BLaER1 treated with 17β-estradiol and CSF1 and Interleukin-3, amounts not matched to agents 10 nM and 100 nM (cell line): ENCODE results near the gene UAP1.
"Not testable (repeated sequence)": the region's sequence is repeated elsewhere in the genome, so short reads cannot be mapped to it uniquely, and the experiment has no call there.

Source experiments
- H3K27ac ChIP-seq, 11 experiments: shearing (Covaris generic); formaldehyde crosslinking; 2 replicates each; pipeline ENCODE4 v1.8.1; 2022
- H3K27me3 ChIP-seq, 11 experiments: shearing (Covaris generic); formaldehyde crosslinking; 2 replicates each; pipeline ENCODE4 v1.8.1; 2022
- H3K36me3 ChIP-seq, 11 experiments: shearing (Covaris generic); formaldehyde crosslinking; 2 replicates each; pipeline ENCODE4 v1.8.1; 2022
- H3K4me1 ChIP-seq, 10 experiments: shearing (Covaris generic); formaldehyde crosslinking; 2 replicates each; pipeline ENCODE4 v1.8.1; 2022
- H3K4me2 ChIP-seq, 11 experiments: shearing (Covaris generic); formaldehyde crosslinking; 2 replicates each; pipeline ENCODE4 v1.8.1; 2022
- H3K4me3 ChIP-seq, 10 experiments: shearing (Covaris generic); formaldehyde crosslinking; 2 replicates each; pipeline ENCODE4 v1.8.1; 2022
- H3K9ac ChIP-seq, 11 experiments: shearing (Covaris generic); formaldehyde crosslinking; 2 replicates each; pipeline ENCODE4 v1.8.1; 2022
- H3K9me3 ChIP-seq, 11 experiments: shearing (Covaris generic); formaldehyde crosslinking; replicated peaks in 1 of 11; 2 replicates each; pipeline ENCODE4 v1.8.1; 2022
- H4K20me1 ChIP-seq, 11 experiments: shearing (Covaris generic); formaldehyde crosslinking; 2 replicates each; pipeline ENCODE4 v1.8.1; 2022
- Cebpa-rat ChIP-seq, 11 experiments: shearing (Covaris generic); IDR thresholded peaks; 2 replicates each; pipeline ENCODE4 v1.8.1; 2022

Gene UAP1

GRCh38 chr1:162590686-162591085 is 29.2 kb downstream of the UAP1 start:
- Histone ChIP-seq H3K27me3 (no peaks in the 10 kb centered on the region), H4K20me1 (no peaks in the 10 kb centered on the region), H3K36me3 (peaks cover 44 to 97% (median 71%) of the 10 kb centered on the region in 11 experiments), H3K4me2 (no peak overlapping the region), H3K4me3 (no peak overlapping the region), H3K9ac (no peak overlapping the region), H3K9me3 (no peaks in the 10 kb centered on the region), H3K4me1 (no peaks in the 10 kb centered on the region), H3K27ac (no peak overlapping the region)
- no peak for TF ChIP-seq Cebpa-rat (IDR thresholded peaks at IDR 0.05)

- no peak overlapping the region for H3K27ac ChIP-seq
- H4K20me1 ChIP-seq: no peaks in the 10 kb centered on the region
- no peak for TF ChIP-seq Cebpa-rat (IDR thresholded peaks at IDR 0.05)
- no peak overlapping the region for H3K4me2 ChIP-seq
- no peaks in the 10 kb centered on the region for H3K27me3 ChIP-seq
- no peaks in the 10 kb centered on the region for H3K4me1 ChIP-seq
- H3K4me3 ChIP-seq: no peak overlapping the region
- H3K9me3 ChIP-seq: no peaks in the 10 kb centered on the region
- H3K9ac ChIP-seq: no peak overlapping the region
- H3K36me3 ChIP-seq: peaks cover 27 to 98% (median 73%) of the 10 kb centered on the region in 11 experiments
Observed at GRCh38 chr1:162596514-162597170, 35.1 kb downstream of the UAP1 start.

GRCh38 chr1:162599451-162599850 is 37.9 kb downstream of the UAP1 start:
- no peak overlapping the region for H3K4me3 ChIP-seq
- H4K20me1 ChIP-seq: no peaks in the 10 kb centered on the region
- TF ChIP-seq Cebpa-rat (IDR thresholded peaks at IDR 0.05): no peak
- H3K36me3 ChIP-seq: peaks cover 29 to 90% (median 67%) of the 10 kb centered on the region in 11 experiments
- H3K9ac ChIP-seq: no peak overlapping the region
- no peaks in the 10 kb centered on the region for H3K4me1 ChIP-seq
- H3K9me3 ChIP-seq: peaks cover 0 to 6% (median 0%) of the 10 kb centered on the region in 11 experiments; a peak in 1 of 22 replicates
- H3K27ac ChIP-seq: no peak overlapping the region
- no peaks in the 10 kb centered on the region for H3K27me3 ChIP-seq
- no peak overlapping the region for H3K4me2 ChIP-seq

- H3K4me1 ChIP-seq, H3K4me2 ChIP-seq, H3K9ac ChIP-seq, H3K27ac ChIP-seq, H3K4me3 ChIP-seq, H3K27me3 ChIP-seq, H4K20me1 ChIP-seq, H3K9me3 ChIP-seq: not testable (repeated sequence)
- H3K36me3 ChIP-seq: peaks cover 23 to 55% (median 46%) of the 10 kb centered on the region in 11 experiments; a peak in 20 of 22 replicates
Observed at GRCh38 chr1:162603117-162603516, 41.6 kb downstream of the UAP1 start.

- no peak overlapping the region for H3K27ac ChIP-seq
- H3K4me3 ChIP-seq: no peak overlapping the region
- H3K4me2 ChIP-seq: no peak overlapping the region; a peak in 1 of 22 replicates
- TF ChIP-seq Cebpa-rat (IDR thresholded peaks at IDR 0.05): no peak
- H3K4me1 ChIP-seq: peaks cover 0 to 10% (median 0%) of the 10 kb centered on the region in 10 experiments; a peak in 2 of 20 replicates
- no peaks in the 10 kb centered on the region for H3K27me3 ChIP-seq
- no peaks in the 10 kb centered on the region for H4K20me1 ChIP-seq
- H3K36me3 ChIP-seq: peaks cover 16 to 34% (median 28%) of the 10 kb centered on the region in 11 experiments; a peak in 20 of 22 replicates
- H3K9me3 ChIP-seq: peaks cover 0 to 6% (median 0%) of the 10 kb centered on the region in 11 experiments; a peak in 1 of 22 replicates
- no peak overlapping the region for H3K9ac ChIP-seq
Observed at GRCh38 chr1:162605225-162605927, 43.9 kb downstream of the UAP1 start.

GRCh38 chr1:162609306-162609705 is 47.8 kb downstream of the UAP1 start:
- TF ChIP-seq Cebpa-rat (IDR thresholded peaks at IDR 0.05): no peak
- peaks cover 0 to 10% (median 0%) of the 10 kb centered on the region in 10 experiments; a peak in 2 of 20 replicates for H3K4me1 ChIP-seq
- H3K4me3 ChIP-seq: no peak overlapping the region
- no peak overlapping the region for H3K27ac ChIP-seq
- peaks cover 0 to 6% (median 0%) of the 10 kb centered on the region in 11 experiments; a peak in 3 of 22 replicates for H3K36me3 ChIP-seq
- no peak overlapping the region for H3K4me2 ChIP-seq
- no peaks in the 10 kb centered on the region for H3K27me3 ChIP-seq
- no peaks in the 10 kb centered on the region for H3K9me3 ChIP-seq
- H4K20me1 ChIP-seq: no peaks in the 10 kb centered on the region
- H3K9ac ChIP-seq: no peak overlapping the region

GRCh38 chr1:162612606-162613400 is 51.3 kb downstream of the UAP1 start:
- Histone ChIP-seq H3K36me3 (peaks cover 0 to 11% (median 5%) of the 10 kb centered on the region in 11 experiments; a peak in 9 of 22 replicates), H4K20me1 (no peaks in the 10 kb centered on the region), H3K27ac (no peak overlapping the region), H3K4me3 (no peak overlapping the region), H3K9me3 (peaks cover 15 to 18% (median 16%) of the 10 kb centered on the region in 11 experiments), H3K4me2 (no peak overlapping the region), H3K9ac (no peak overlapping the region), H3K4me1 (no peaks in the 10 kb centered on the region), H3K27me3 (no peaks in the 10 kb centered on the region)
- no peak for TF ChIP-seq Cebpa-rat (IDR thresholded peaks at IDR 0.05)

GRCh38 chr1:162616848-162617247 is 55.3 kb downstream of the UAP1 start:
- TF ChIP-seq Cebpa-rat (IDR thresholded peaks at IDR 0.05): no peak
- H3K27me3 ChIP-seq: no peaks in the 10 kb centered on the region
- no peaks in the 10 kb centered on the region for H4K20me1 ChIP-seq
- H3K9ac ChIP-seq: no peak overlapping the region
- no peak overlapping the region for H3K4me3 ChIP-seq
- H3K9me3 ChIP-seq: peaks cover 17 to 25% (median 21%) of the 10 kb centered on the region in 11 experiments
- no peak overlapping the region for H3K4me2 ChIP-seq
- peaks cover 0 to 11% (median 5%) of the 10 kb centered on the region in 11 experiments; a peak in 6 of 22 replicates for H3K36me3 ChIP-seq
- no peak overlapping the region for H3K27ac ChIP-seq
- H3K4me1 ChIP-seq: no peaks in the 10 kb centered on the region

GRCh38 chr1:162617513-162617912 is 56.0 kb downstream of the UAP1 start:
- TF ChIP-seq Cebpa-rat (IDR thresholded peaks at IDR 0.05): no peak
- H3K27ac ChIP-seq: no peak overlapping the region
- H3K9ac ChIP-seq: no peak overlapping the region
- peaks cover 17 to 25% (median 21%) of the 10 kb centered on the region in 11 experiments for H3K9me3 ChIP-seq
- no peaks in the 10 kb centered on the region for H3K4me1 ChIP-seq
- H3K4me3 ChIP-seq: no peak overlapping the region
- no peaks in the 10 kb centered on the region for H3K27me3 ChIP-seq
- H4K20me1 ChIP-seq: no peaks in the 10 kb centered on the region
- H3K4me2 ChIP-seq: no peak overlapping the region
- H3K36me3 ChIP-seq: peaks cover 0 to 11% (median 5%) of the 10 kb centered on the region in 11 experiments; a peak in 6 of 22 replicates
